Bronchus fibroblast of lung (primary cell): ENCODE measurements around the gene DNTTIP2. TPM values are rescaled to one million over a fixed set of nuclear protein-coding genes. Genes with fewer than 3 reads are reported as not detected.

Source experiments
- total RNA-seq: library from RNA; depleted of rRNA; stranded (reverse); fragments of >200 nt; gene quantifications from 2 replicates; pipeline ENCODE4 v1.2.3, GENCODE V29; 2015

DNTTIP2 gene, protein sequence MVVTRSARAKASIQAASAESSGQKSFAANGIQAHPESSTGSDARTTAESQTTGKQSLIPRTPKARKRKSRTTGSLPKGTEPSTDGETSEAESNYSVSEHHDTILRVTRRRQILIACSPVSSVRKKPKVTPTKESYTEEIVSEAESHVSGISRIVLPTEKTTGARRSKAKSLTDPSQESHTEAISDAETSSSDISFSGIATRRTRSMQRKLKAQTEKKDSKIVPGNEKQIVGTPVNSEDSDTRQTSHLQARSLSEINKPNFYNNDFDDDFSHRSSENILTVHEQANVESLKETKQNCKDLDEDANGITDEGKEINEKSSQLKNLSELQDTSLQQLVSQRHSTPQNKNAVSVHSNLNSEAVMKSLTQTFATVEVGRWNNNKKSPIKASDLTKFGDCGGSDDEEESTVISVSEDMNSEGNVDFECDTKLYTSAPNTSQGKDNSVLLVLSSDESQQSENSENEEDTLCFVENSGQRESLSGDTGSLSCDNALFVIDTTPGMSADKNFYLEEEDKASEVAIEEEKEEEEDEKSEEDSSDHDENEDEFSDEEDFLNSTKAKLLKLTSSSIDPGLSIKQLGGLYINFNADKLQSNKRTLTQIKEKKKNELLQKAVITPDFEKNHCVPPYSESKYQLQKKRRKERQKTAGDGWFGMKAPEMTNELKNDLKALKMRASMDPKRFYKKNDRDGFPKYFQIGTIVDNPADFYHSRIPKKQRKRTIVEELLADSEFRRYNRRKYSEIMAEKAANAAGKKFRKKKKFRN
- total RNA-seq: 22.9 and 25.1 TPM in 2 replicates

DNA sequence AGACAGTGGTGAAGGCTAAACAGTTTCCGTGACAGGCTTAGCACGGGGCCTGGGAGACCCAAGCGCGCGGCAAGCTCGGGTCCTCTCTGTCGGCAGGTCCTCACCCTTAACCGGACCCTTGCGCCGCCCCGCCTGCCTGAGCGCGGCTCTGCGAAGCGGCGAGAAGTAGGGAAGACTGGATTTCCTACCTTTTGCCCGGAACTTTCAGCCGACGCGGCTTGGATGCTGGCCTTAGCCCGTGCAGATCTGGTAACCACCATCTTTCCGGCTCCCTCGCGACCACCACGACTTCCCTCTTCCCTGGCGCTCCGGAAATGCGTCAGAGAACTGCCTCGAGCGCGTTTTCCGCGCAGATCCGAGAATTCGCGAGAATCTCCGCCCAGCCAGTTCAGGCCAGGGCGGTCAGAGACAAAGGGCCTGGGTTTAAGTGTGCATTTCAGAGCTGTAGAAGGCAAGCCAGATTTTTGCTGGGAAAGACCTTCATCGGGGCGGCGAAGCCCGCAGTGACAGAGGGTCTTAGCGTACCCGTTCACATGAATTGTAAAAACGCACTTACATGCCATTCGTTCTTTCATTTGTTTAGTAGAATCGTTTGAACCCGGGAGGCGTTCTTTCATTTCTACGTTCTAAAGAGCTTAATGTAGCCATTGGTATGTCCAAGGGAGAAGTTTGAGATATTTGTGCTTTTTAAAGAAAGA lies at the start of gene DNTTIP2:
TSS of gene DNTTIP2 (minus strand) at position 318 of the 698 bp plus-strand sequence. CDS start at position 260, 58 bp downstream.

DNA sequence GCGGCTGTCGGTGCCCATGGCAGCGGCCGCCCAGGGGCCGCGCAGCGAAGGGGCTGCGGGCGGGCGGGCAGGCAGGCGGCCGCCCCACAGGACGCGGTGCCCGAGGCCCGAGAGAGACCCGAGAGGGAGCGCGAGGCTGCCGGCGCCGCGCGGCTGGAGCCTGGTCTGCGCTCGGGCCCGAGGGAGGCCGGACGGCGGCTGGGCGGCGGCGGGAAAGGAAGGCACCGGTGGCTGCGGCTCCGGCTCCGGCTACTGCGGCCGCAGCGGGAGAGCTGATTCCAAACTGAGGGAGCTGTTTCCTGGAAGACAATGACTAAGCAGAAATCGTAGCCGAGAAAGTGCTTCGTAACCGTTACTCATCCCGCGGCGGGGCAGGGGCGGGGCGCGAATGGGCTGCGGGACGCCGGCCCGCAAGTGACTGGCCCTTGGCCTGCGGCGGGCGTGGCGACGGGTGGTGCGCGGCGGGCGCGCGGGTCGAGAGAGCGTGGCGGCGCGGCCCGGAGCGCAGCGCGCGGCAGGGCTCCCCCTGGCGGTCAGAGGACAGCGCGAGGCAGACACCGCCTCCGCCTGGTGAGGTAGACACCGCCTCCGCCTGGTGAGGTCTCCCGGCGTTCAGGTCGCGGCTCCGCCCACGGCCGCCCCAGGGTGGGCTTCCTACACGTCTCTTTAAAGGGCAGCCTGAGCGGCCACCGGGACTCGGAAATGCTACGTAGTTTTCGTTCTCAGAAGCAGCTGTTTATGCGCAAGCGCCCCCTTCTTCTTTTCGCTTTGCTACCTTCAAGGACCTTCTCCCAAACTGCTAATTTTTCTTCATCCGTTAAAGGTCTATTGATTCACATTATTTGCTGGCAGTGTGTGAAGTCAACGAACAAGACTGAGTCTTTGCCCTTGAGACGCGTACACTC lies 30.4 kb upstream of the DNTTIP2 start, which contains the start of gene GCLM:
TSS of gene GCLM (minus strand) at position 285 of the 905 bp plus-strand sequence. CDS start at position 18, 267 bp downstream.

Other genes with a start within 250 kb of the DNTTIP2 start
- gene BCAR3, start 197.4 kb downstream of the DNTTIP2 start, total RNA-seq: 24.5 and 25.9 TPM in 2 replicates
- 4.9 and 6.4 TPM in 2 replicates for gene GCLM, start 30.2 kb upstream of the DNTTIP2 start, total RNA-seq
- not detected in 2 replicates for gene ABCA4, start 241.9 kb upstream of the DNTTIP2 start, total RNA-seq